Natural killer cell treated with Interleukin-12 subunit alpha and Interleukin-12 subunit beta and Interleukin-15 and Interleukin-18, amount 100 ng/mL, for 72 hours (primary cell): ENCODE results near the gene AP2A1. TPM values are rescaled to one million over a fixed set of nuclear protein-coding genes. Genes with fewer than 3 reads are reported as not detected.

Experiments used
- ATAC-seq, 2 donors: fragments of 150-1000 bp; cut with Tn5 transposase in 1 of 2; sonication (Bioruptor Pico), chemical (Tn5 transposase) in 1 of 2; 2 replicates each; pipeline ENCODE4 v1.10.0; 2021
- DNase-seq: peaks from one replicate; pipeline ENCODE4 v3.0.0; 2022; ENCODE audit warnings: low spot score
- H3K27ac Mint-ChIP-seq, 2 donors: 1 replicate in 1 of 2; 2 replicates in 1 of 2; pipeline ENCODE4 v1.8.0; 2022; ENCODE audit warnings: mixed read lengths in 2 of 2, mild to moderate bottlenecking in 1 of 2, moderate library complexity in 1 of 2
- H3K27me3 Mint-ChIP-seq, 2 donors: 1 replicate in 1 of 2; 2 replicates in 1 of 2; pipeline ENCODE4 v1.8.0; 2022; ENCODE audit warnings: mixed read lengths in 2 of 2
- H3K36me3 Mint-ChIP-seq: one replicate; pipeline ENCODE4 v1.8.0; 2022; ENCODE audit warnings: mixed read lengths
- H3K4me1 Mint-ChIP-seq, 2 donors: 1 replicate in 1 of 2; 2 replicates in 1 of 2; pipeline ENCODE4 v1.8.0; 2022; ENCODE audit warnings: low read depth in 2 of 2, mixed read lengths in 2 of 2, mild to moderate bottlenecking in 1 of 2
- H3K4me3 Mint-ChIP-seq: one replicate; pipeline ENCODE4 v1.8.0; 2022; ENCODE audit warnings: mixed read lengths
- H3K9me3 Mint-ChIP-seq: 2 replicates; pipeline ENCODE4 v1.8.0; 2022; ENCODE audit warnings: mixed read lengths
- total RNA-seq, 2 donors: library from RNA; stranded (reverse); gene quantifications; one replicate each; pipeline ENCODE4 v1.2.3, GENCODE V29; 2022

The AP2A1 gene
- total RNA-seq, 2 donors from 2014 or later = 131 to 142 TPM

- ATAC-seq (peak in 1 of 2 donors; percentile 5), DNase-seq (no peak)
- H3K4me3 Mint-ChIP-seq = no peak overlapping the region
- no peak overlapping the region for H3K27ac Mint-ChIP-seq
- H3K27me3 Mint-ChIP-seq = no peaks in the 10 kb centered on the region
- H3K9me3 Mint-ChIP-seq = no peaks in the 10 kb centered on the region
- H3K36me3 Mint-ChIP-seq = no peaks in the 10 kb centered on the region
- peaks cover 9% of the 10 kb centered on the region in 2 donors for H3K4me1 Mint-ChIP-seq
Observed at GRCh38 chr19:49856574-49857021, 89.8 kb downstream of the AP2A1 start.

Other genes with a start within 250 kb of the AP2A1 start
- 1 to 10 TPM; 1.6 to 2.0 TPM for gene RCN3, start 239.0 kb upstream of the AP2A1 start, total RNA-seq
- gene NOSIP, start 186.4 kb upstream of the AP2A1 start, total RNA-seq = 10 to 100 TPM; 70.6 to 75.2 TPM
- 1 to 10 TPM in 1 of 2 donors, under 1 TPM in 1; 0.81 to 1.5 TPM for gene PRRG2, start 185.7 kb upstream of the AP2A1 start, total RNA-seq
- 10 to 100 TPM; 29.7 to 45.7 TPM for gene PRR12, start 175.8 kb upstream of the AP2A1 start, total RNA-seq
- 10 to 100 TPM in 1 of 2 donors, 1 to 10 TPM in 1; 4.1 to 10.4 TPM for gene RRAS, start 126.9 kb upstream of the AP2A1 start, total RNA-seq
- 100 to 1,000 TPM in 1 of 2 donors, 10 to 100 TPM in 1; 75.8 to 106 TPM for gene SCAF1, start 124.8 kb upstream of the AP2A1 start, total RNA-seq
- 100 to 1,000 TPM; 167 to 185 TPM for gene IRF3, start 101.1 kb upstream of the AP2A1 start, total RNA-seq
- 10 to 100 TPM; 45.9 to 98.0 TPM for gene BCL2L12, start 101.1 kb upstream of the AP2A1 start, total RNA-seq
- 100 to 1,000 TPM; 268 to 457 TPM for gene PRMT1, start 89.7 kb upstream of the AP2A1 start, total RNA-seq
- gene ADM5, start 77.4 kb upstream of the AP2A1 start, total RNA-seq = 10 to 100 TPM in 1 of 2 donors, 1 to 10 TPM in 1; 5.7 to 18.5 TPM
- gene CPT1C, start 75.9 kb upstream of the AP2A1 start, total RNA-seq = 1 to 10 TPM in 1 of 2 donors, under 1 TPM in 1; 0.52 to 2.7 TPM
- gene TSKS, start 3.7 kb upstream of the AP2A1 start, total RNA-seq = under 1 TPM; 0.38 to 0.53 TPM
- 10 to 100 TPM; 10.7 to 18.0 TPM for gene FUZ, start 46.3 kb downstream of the AP2A1 start, total RNA-seq
- gene MED25, start 51.3 kb downstream of the AP2A1 start, total RNA-seq = 10 to 100 TPM; 48.0 to 64.6 TPM
- gene PTOV1, start 84.2 kb downstream of the AP2A1 start, total RNA-seq = 10 to 100 TPM; 64.6 to 78.0 TPM
- 100 to 1,000 TPM; 146 to 205 TPM for gene PNKP, start 100.6 kb downstream of the AP2A1 start, total RNA-seq
- 10 to 100 TPM; 16.8 to 32.1 TPM for gene AKT1S1, start 110.4 kb downstream of the AP2A1 start, total RNA-seq
- gene TBC1D17, start 110.7 kb downstream of the AP2A1 start, total RNA-seq = 10 to 100 TPM; 26.0 to 34.0 TPM
- gene IL4I1, start 129.9 kb downstream of the AP2A1 start, total RNA-seq = 10 to 100 TPM in 1 of 2 donors, 1 to 10 TPM in 1; 2.4 to 15.1 TPM
- 10 to 100 TPM; 12.1 to 12.4 TPM for gene ATF5, start 162.2 kb downstream of the AP2A1 start, total RNA-seq
- 100 to 1,000 TPM; 109 to 187 TPM for gene NUP62, start 162.5 kb downstream of the AP2A1 start, total RNA-seq
- not detected for gene SIGLEC11, start 194.2 kb downstream of the AP2A1 start, total RNA-seq